Measurements from ENCODE around the gene KCNE2. TPM values are rescaled to one million over a fixed set of nuclear protein-coding genes. Genes with fewer than 3 reads are reported as not detected.
"Not testable (repeated sequence)": the region's sequence is repeated elsewhere in the genome, so short reads cannot be mapped to it uniquely, and the experiment has no call there.

KCNE2 gene
- total RNA-seq, 1 donor = not detected

DNA sequence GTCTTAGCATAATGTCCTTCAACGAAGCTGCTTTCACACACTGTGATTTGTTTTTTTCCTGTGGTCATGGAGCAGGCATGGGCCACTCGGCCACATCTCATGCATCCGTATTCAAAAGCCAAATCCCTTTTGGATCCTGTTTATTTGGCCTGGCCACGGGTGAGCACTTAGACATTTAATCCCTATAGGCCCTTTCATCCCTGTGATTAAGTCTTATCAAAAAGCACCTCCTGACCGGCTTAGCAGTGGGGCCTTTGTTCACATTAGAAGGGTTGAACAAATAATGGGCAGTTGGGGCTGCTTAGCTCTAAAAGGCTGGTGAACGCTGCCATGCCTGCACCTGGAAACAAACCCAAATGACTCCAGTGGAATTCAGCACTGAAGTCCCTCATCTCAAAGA lies 2.0 kb downstream of the KCNE2 start:
- Histone ChIP-seq H3K4me3 (ENCODE audit: insufficient read depth, low read length) (no peak overlapping the region), H2AFZ (ENCODE audit: low read length) (no peak overlapping the region), H3K79me2 (ENCODE audit: insufficient read depth, low read length) (no peaks in the 10 kb centered on the region), H3K27me3 (ENCODE audit: insufficient read depth, low read length) (peaks cover 14% of the 10 kb centered on the region), H3K4me2 (ENCODE audit: insufficient read depth, low read length) (no peak overlapping the region), H3K27ac (ENCODE audit: low read depth, low read length) (no peak overlapping the region), H4K20me1 (ENCODE audit: insufficient read depth, low read length) (no peaks in the 10 kb centered on the region), H3K36me3 (ENCODE audit: insufficient read depth, low read length) (no peaks in the 10 kb centered on the region), H3K4me1 (ENCODE audit: insufficient read depth, low read length) (no peaks in the 10 kb centered on the region), H3K9me3 (ENCODE audit: low read depth, low read length) (no peaks in the 10 kb centered on the region)
- DNase-seq (ENCODE audit: insufficient read length, low spot score, missing footprints) = no peak
- no peak for TF ChIP-seq CTCF (IDR thresholded peaks at IDR 0.05; ENCODE audit: extremely low read depth, low read depth, low read length)

- no peak overlapping the region for H3K27ac ChIP-seq (ENCODE audit: low read depth, low read length)
- no peaks in the 10 kb centered on the region for H3K9me3 ChIP-seq (ENCODE audit: low read depth, low read length)
- no peaks in the 10 kb centered on the region for H4K20me1 ChIP-seq (ENCODE audit: insufficient read depth, low read length)
- no peak overlapping the region for H3K4me2 ChIP-seq (ENCODE audit: insufficient read depth, low read length)
- no peaks in the 10 kb centered on the region for H3K36me3 ChIP-seq (ENCODE audit: insufficient read depth, low read length)
- peaks cover 11% of the 10 kb centered on the region for H3K27me3 ChIP-seq (ENCODE audit: insufficient read depth, low read length)
- no peak overlapping the region for H3K4me3 ChIP-seq (ENCODE audit: insufficient read depth, low read length)
- peak; percentile 89 for TF ChIP-seq CTCF (IDR thresholded peaks at IDR 0.05; ENCODE audit: extremely low read depth, low read depth, low read length)
- H3K4me1 ChIP-seq (ENCODE audit: insufficient read depth, low read length) = no peaks in the 10 kb centered on the region
- no peaks in the 10 kb centered on the region for H3K79me2 ChIP-seq (ENCODE audit: insufficient read depth, low read length)
- no peak overlapping the region for H2AFZ ChIP-seq (ENCODE audit: low read length)
- DNase-seq (ENCODE audit: insufficient read length, low spot score, missing footprints) = peak; percentile 81
These were observed 3.6 kb downstream of the KCNE2 start for GRCh38 chr21:34367320-34367935.

GRCh38 chr21:34369741-34370140 lies 5.9 kb downstream of the KCNE2 start:
- Histone ChIP-seq H3K4me3 (ENCODE audit: insufficient read depth, low read length) (no peak overlapping the region), H3K27ac (ENCODE audit: low read depth, low read length) (no peak overlapping the region), H3K4me1 (ENCODE audit: insufficient read depth, low read length) (no peaks in the 10 kb centered on the region), H3K36me3 (ENCODE audit: insufficient read depth, low read length) (no peaks in the 10 kb centered on the region), H3K4me2 (ENCODE audit: insufficient read depth, low read length) (no peak overlapping the region), H4K20me1 (ENCODE audit: insufficient read depth, low read length) (no peaks in the 10 kb centered on the region), H2AFZ (ENCODE audit: low read length) (no peak overlapping the region), H3K27me3 (ENCODE audit: insufficient read depth, low read length) (peaks cover 4% of the 10 kb centered on the region), H3K79me2 (ENCODE audit: insufficient read depth, low read length) (no peaks in the 10 kb centered on the region), H3K9me3 (ENCODE audit: low read depth, low read length) (no peaks in the 10 kb centered on the region)
- TF ChIP-seq CTCF (IDR thresholded peaks at IDR 0.05; ENCODE audit: extremely low read depth, low read depth, low read length) = no peak
- no peak for DNase-seq (ENCODE audit: insufficient read length, low spot score, missing footprints)

DNA sequence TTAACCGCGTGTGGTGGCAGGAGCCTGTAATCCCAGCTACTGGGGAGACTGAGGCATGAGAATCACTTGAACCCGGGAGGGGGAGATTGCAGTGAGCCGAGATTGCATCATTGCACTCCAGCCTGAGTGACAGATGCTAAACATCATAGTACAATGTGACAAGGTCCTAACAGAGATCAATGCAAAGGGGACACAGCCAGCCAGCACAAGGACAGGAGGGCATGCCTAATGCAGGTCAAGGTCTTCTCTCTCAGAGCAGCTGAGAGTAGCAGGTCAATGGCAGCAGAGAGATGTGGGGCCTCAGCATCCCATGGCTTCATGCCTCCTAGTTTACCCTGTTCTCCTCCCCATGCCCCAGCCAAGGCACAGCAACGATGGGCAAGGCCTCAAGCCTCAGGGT lies 8.5 kb downstream of the KCNE2 start:
- Histone ChIP-seq H4K20me1 (ENCODE audit: insufficient read depth, low read length) (no peaks in the 10 kb centered on the region), H3K36me3 (ENCODE audit: insufficient read depth, low read length) (no peaks in the 10 kb centered on the region), H2AFZ (ENCODE audit: low read length) (no peak overlapping the region), H3K9me3 (ENCODE audit: low read depth, low read length) (no peaks in the 10 kb centered on the region), H3K4me2 (ENCODE audit: insufficient read depth, low read length) (no peak overlapping the region), H3K4me3 (ENCODE audit: insufficient read depth, low read length) (no peak overlapping the region), H3K27ac (ENCODE audit: low read depth, low read length) (no peak overlapping the region), H3K4me1 (ENCODE audit: insufficient read depth, low read length) (no peaks in the 10 kb centered on the region), H3K27me3 (ENCODE audit: insufficient read depth, low read length) (peaks cover 4% of the 10 kb centered on the region), H3K79me2 (ENCODE audit: insufficient read depth, low read length) (no peaks in the 10 kb centered on the region)
- no peak for TF ChIP-seq CTCF (IDR thresholded peaks at IDR 0.05; ENCODE audit: extremely low read depth, low read depth, low read length)
- DNase-seq (ENCODE audit: insufficient read length, low spot score, missing footprints) = peak; percentile 39

GRCh38 chr21:34374462-34374861 lies 10.7 kb downstream of the KCNE2 start:
- not testable (repeated sequence) for H3K79me2 ChIP-seq (ENCODE audit: insufficient read depth, low read length); H3K36me3 ChIP-seq (ENCODE audit: insufficient read depth, low read length); H3K4me3 ChIP-seq (ENCODE audit: insufficient read depth, low read length); H3K4me2 ChIP-seq (ENCODE audit: insufficient read depth, low read length); H2AFZ ChIP-seq (ENCODE audit: low read length); H3K27me3 ChIP-seq (ENCODE audit: insufficient read depth, low read length); H3K4me1 ChIP-seq (ENCODE audit: insufficient read depth, low read length); H3K9me3 ChIP-seq (ENCODE audit: low read depth, low read length); DNase-seq (ENCODE audit: insufficient read length, low spot score, missing footprints); H4K20me1 ChIP-seq (ENCODE audit: insufficient read depth, low read length); H3K27ac ChIP-seq (ENCODE audit: low read depth, low read length)

DNA sequence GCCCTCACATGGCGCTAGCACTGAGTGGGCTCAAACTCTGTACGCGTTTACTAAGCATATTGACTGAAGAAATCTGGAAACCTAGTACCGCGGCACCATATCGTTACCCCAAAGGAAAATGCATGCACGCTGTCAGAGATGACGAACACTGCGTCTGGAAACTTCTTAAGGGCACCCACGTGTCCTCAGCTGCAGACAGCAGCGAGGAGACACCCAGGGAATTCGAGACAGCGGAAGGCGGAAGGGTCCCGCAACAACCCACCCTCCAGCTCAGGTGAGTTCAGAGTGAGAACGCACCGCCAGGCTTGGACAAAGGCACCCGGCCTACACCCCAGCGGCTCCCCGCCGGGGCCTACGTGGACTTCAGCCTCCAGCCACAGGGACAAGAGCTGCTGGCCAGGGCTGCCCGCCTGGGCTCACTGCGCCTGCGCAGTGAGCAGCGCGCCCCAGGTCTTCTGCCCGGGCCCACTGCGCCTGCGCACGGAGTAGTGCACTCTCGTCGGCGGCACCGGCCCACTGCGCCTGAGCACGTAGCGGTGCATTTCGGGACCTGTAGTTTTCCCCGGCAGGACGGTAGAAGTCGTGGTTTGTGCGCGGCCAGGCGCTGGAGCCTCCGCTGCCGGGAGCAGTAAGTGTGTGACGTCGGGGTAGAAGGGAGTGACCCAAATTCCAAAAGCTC lies 11.3 kb downstream of the KCNE2 start, which contains the start of gene SMIM11:
SMIM11 (plus strand) TSS at position 568 of the 679 bp plus-strand sequence. CDS start 3,998 bp downstream, outside the sequence.
- H2AFZ ChIP-seq (ENCODE audit: low read length); DNase-seq (ENCODE audit: insufficient read length, low spot score, missing footprints); H3K4me1 ChIP-seq (ENCODE audit: insufficient read depth, low read length); H3K36me3 ChIP-seq (ENCODE audit: insufficient read depth, low read length); H3K4me2 ChIP-seq (ENCODE audit: insufficient read depth, low read length); H3K9me3 ChIP-seq (ENCODE audit: low read depth, low read length); H3K27me3 ChIP-seq (ENCODE audit: insufficient read depth, low read length); H3K79me2 ChIP-seq (ENCODE audit: insufficient read depth, low read length); H3K27ac ChIP-seq (ENCODE audit: low read depth, low read length); H3K4me3 ChIP-seq (ENCODE audit: insufficient read depth, low read length); H4K20me1 ChIP-seq (ENCODE audit: insufficient read depth, low read length): not testable (repeated sequence)

Measured in osteoblast (primary cell).